H1 (cell line): ENCODE data around the gene P2RX1. TPM values are rescaled to one million over a fixed set of nuclear protein-coding genes. Genes with fewer than 3 reads are reported as not detected.
A peak's percentile ranks its signal among the peaks of the same experiment; 100 is the strongest.

Experiments used
- CTCF ChIA-PET: fragments of 300-600 bp; sonication (Branson Sonifier 250); formaldehyde crosslinking; loops from one replicate; lab custom pipeline; 2021; ENCODE audit not compliant: partially characterized antibody; lab: Charles Lee
- POLR2A ChIA-PET: fragments of 300-600 bp; sonication (Branson Sonifier 250); formaldehyde crosslinking; loops from one replicate; lab custom pipeline; 2021; ENCODE audit warnings: inconsistent platforms; ENCODE audit not compliant: partially characterized antibody; lab: Charles Lee
- DNase-seq, 2 experiments: peaks; one replicate each; pipeline versions ENCODE4 v3.0.0 to v3.0.0-alpha.2; 2010 to 2022; ENCODE audit warnings: low spot score in 2 of 2, low read depth in 1 of 2, mixed read lengths in 1 of 2
- FAIRE-seq: peaks from 2 replicates; lab custom pipeline; 2011; peaks lifted over from hg19 to GRCh38; lab: Jason Lieb, UNC
- H2AFZ ChIP-seq: 2 replicates; pipeline ENCODE4 v1.8.1; 2012; ENCODE audit warnings: low read length, inconsistent platforms
- H2AK5ac ChIP-seq: 2 replicates; pipeline ENCODE4 v1.6.1; 2013; ENCODE audit warnings: low read depth, low read length
- H2BK120ac ChIP-seq: replicated peaks from 2 replicates; pipeline ENCODE3; 2013; ENCODE audit warnings: low read depth, low read length, inconsistent platforms
- H2BK12ac ChIP-seq: 2 replicates; pipeline ENCODE4 v1.6.1; 2013; ENCODE audit warnings: low read depth, low read length
- H2BK15ac ChIP-seq: 2 replicates; pipeline ENCODE4 v1.6.1; 2013; ENCODE audit warnings: low read length
- H2BK20ac ChIP-seq: 2 replicates; pipeline ENCODE4 v1.6.1; 2013; ENCODE audit warnings: low read length
- H2BK5ac ChIP-seq: 2 replicates; pipeline ENCODE4 v1.6.1; 2013; ENCODE audit warnings: low read depth, low read length
- H3K14ac ChIP-seq: 2 replicates; pipeline ENCODE4 v1.6.1; 2013; ENCODE audit warnings: inconsistent platforms; ENCODE audit not compliant: insufficient read length
- H3K18ac ChIP-seq: 2 replicates; pipeline ENCODE4 v1.6.1; 2013; ENCODE audit warnings: low read length; ENCODE audit errors: extremely low read depth
- H3K23ac ChIP-seq: 2 replicates; pipeline ENCODE4 v1.6.1; 2013; ENCODE audit warnings: inconsistent platforms; ENCODE audit not compliant: insufficient read length
- H3K23me2 ChIP-seq: 2 replicates; pipeline ENCODE4 v1.6.1; 2013; ENCODE audit warnings: low read depth, low read length
- H3K27ac ChIP-seq: 2 replicates; pipeline ENCODE4 v1.6.1; 2011; ENCODE audit warnings: low read depth, low read length, inconsistent platforms
- H3K27me3 ChIP-seq, 4 experiments: replicated peaks in 1 of 4; 1 replicate in 1 of 4; 2 replicates in 3 of 4; pipeline versions ENCODE4 v1.6.1 to v1.8.1; 2011 to 2013; ENCODE audit warnings: low read length in 3 of 4, mild to moderate bottlenecking in 3 of 4, inconsistent platforms in 2 of 4, mixed read lengths in 2 of 4, moderate library complexity in 1 of 4; ENCODE audit not compliant: control insufficient read depth in 3 of 4, insufficient read depth in 3 of 4; ENCODE audit errors: extremely low read depth in 1 of 4
- H3K36me3 ChIP-seq, 4 experiments: 2 replicates each; pipeline versions ENCODE4 v1.6.1 to v1.8.1; 2011 to 2013; ENCODE audit warnings: mild to moderate bottlenecking in 4 of 4, low read length in 3 of 4, moderate library complexity in 2 of 4, control low read depth in 1 of 4, inconsistent platforms in 1 of 4; ENCODE audit not compliant: insufficient read depth in 4 of 4, control insufficient read depth in 2 of 4
- H3K4ac ChIP-seq: replicated peaks from 2 replicates; pipeline ENCODE3; 2013; ENCODE audit warnings: low read length, low read depth, mixed read lengths, inconsistent platforms; ENCODE audit not compliant: insufficient read length
- H3K4me1 ChIP-seq, 4 experiments: replicated peaks in 1 of 4; 1 replicate in 1 of 4; 2 replicates in 3 of 4; pipeline versions ENCODE4 v1.6.1 to v1.8.1; 2011 to 2013; ENCODE audit warnings: low read length in 3 of 4, inconsistent platforms in 2 of 4, mixed read lengths in 1 of 4; ENCODE audit not compliant: insufficient read depth in 4 of 4, control insufficient read depth in 3 of 4
- H3K4me2 ChIP-seq, 2 experiments: 2 replicates each; pipeline versions ENCODE4 v1.6.1 to v1.8.1; 2011 to 2013; ENCODE audit warnings: low read depth in 2 of 2, low read length in 2 of 2, control low read depth in 1 of 2, inconsistent platforms in 1 of 2, mild to moderate bottlenecking in 1 of 2; ENCODE audit not compliant: insufficient read depth in 1 of 2
- H3K4me3 ChIP-seq, 4 experiments: fragments of 200-600, 300-600 bp in 1 of 4; sonication (generic), shearing (Covaris generic), sonication (Bioruptor Twin) in 1 of 4; 2 replicates each; pipeline versions ENCODE4 v1.5.1 to v1.8.1; 2011 to 2016; ENCODE audit warnings: low read length in 4 of 4, low read depth in 3 of 4, control low read depth in 2 of 4, inconsistent platforms in 2 of 4, mild to moderate bottlenecking in 2 of 4, mixed read lengths in 1 of 4, moderate library complexity in 1 of 4; ENCODE audit not compliant: insufficient read depth in 2 of 4; ENCODE audit errors: extremely low read depth in 1 of 4
- H3K56ac ChIP-seq: replicated peaks from 2 replicates; pipeline ENCODE3; 2013; ENCODE audit warnings: low read depth, mild to moderate bottlenecking, mixed read lengths, low read length, inconsistent platforms; ENCODE audit not compliant: insufficient read length
- H3K79me1 ChIP-seq: 2 replicates; pipeline ENCODE4 v1.6.1; 2013; ENCODE audit warnings: low read depth, low read length, control low read depth
- H3K79me2 ChIP-seq, 2 experiments: 2 replicates each; pipeline versions ENCODE4 v1.6.1 to v1.8.1; 2012 to 2013; ENCODE audit warnings: low read length in 2 of 2, mild to moderate bottlenecking in 2 of 2, inconsistent platforms in 1 of 2; ENCODE audit not compliant: insufficient read depth in 2 of 2, control insufficient read depth in 1 of 2
- H3K9ac ChIP-seq, 4 experiments: replicated peaks in 1 of 4; 1 replicate in 1 of 4; 2 replicates in 3 of 4; pipeline versions ENCODE4 v1.6.1 to v1.8.1; 2011 to 2013; ENCODE audit warnings: low read depth in 3 of 4, low read length in 3 of 4, control low read depth in 2 of 4, mild to moderate bottlenecking in 2 of 4, moderate library complexity in 2 of 4, inconsistent platforms in 1 of 4; ENCODE audit errors: extremely low read depth in 1 of 4
- H3K9me3 ChIP-seq, 2 experiments: 2 replicates each; pipeline versions ENCODE4 v1.6.1 to v1.8.1; 2012 to 2013; ENCODE audit warnings: mild to moderate bottlenecking in 2 of 2, moderate library complexity in 2 of 2, control low read depth in 1 of 2, inconsistent platforms in 1 of 2, low read depth in 1 of 2, low read length in 1 of 2, mixed read lengths in 1 of 2; ENCODE audit not compliant: insufficient read depth in 2 of 2
- H4K20me1 ChIP-seq, 2 experiments: replicated peaks in 1 of 2; 2 replicates each; pipeline versions ENCODE3 to v1.8.1; 2011 to 2013; ENCODE audit warnings: inconsistent platforms in 2 of 2, low read length in 2 of 2, mild to moderate bottlenecking in 1 of 2; ENCODE audit not compliant: insufficient read depth in 2 of 2, control insufficient read depth in 1 of 2
- H4K5ac ChIP-seq: 2 replicates; pipeline ENCODE4 v1.6.1; 2013; ENCODE audit warnings: low read length, low read depth, mixed read lengths, inconsistent platforms; ENCODE audit not compliant: insufficient read length
- H4K8ac ChIP-seq: 2 replicates; pipeline ENCODE4 v1.8.0; 2013; ENCODE audit warnings: mild to moderate bottlenecking, moderate library complexity, low read length, inconsistent platforms; ENCODE audit not compliant: insufficient read depth; ENCODE audit errors: extremely low read depth
- H4K91ac ChIP-seq: replicated peaks from 2 replicates; pipeline ENCODE3; 2013; ENCODE audit warnings: low read length, mixed read lengths, inconsistent platforms; ENCODE audit not compliant: insufficient read length
- BCL11A ChIP-seq, 2 experiments: IDR thresholded peaks; one replicate each; pipeline ENCODE4 v1.6.1; 2011; ENCODE audit warnings: low read depth in 2 of 2, low read length in 2 of 2, mild to moderate bottlenecking in 2 of 2
- CHD2 ChIP-seq: IDR thresholded peaks from 2 replicates; pipeline ENCODE4 v1.6.1; 2012; ENCODE audit warnings: low read length, improper control_type of control experiment
- RAD21 ChIP-seq, 2 experiments: IDR thresholded peaks in 1 of 2; conservative IDR thresholded peaks in 1 of 2; 2 replicates each; pipeline ENCODE4 v1.6.1; 2011; ENCODE audit warnings: low read depth in 2 of 2, low read length in 2 of 2, improper control_type of control experiment in 1 of 2, inconsistent platforms in 1 of 2, mild to moderate bottlenecking in 1 of 2, moderate library complexity in 1 of 2
- SP1 ChIP-seq: IDR thresholded peaks from 2 replicates; pipeline ENCODE4 v1.6.1; 2011; ENCODE audit warnings: low read depth, low read length
- SP2 ChIP-seq: IDR thresholded peaks from 2 replicates; pipeline ENCODE4 v1.6.1; 2012; ENCODE audit warnings: mild to moderate bottlenecking, low read length, inconsistent platforms
- WGBS, 2 experiments: shearing (Covaris generic) in 1 of 2; methylation state at CpG; one replicate each; pipeline versions ENCODE4 v1.1.6 to v1.1.7; 2013 to 2015; ENCODE audit warnings: low lambda C conversion rate in 2 of 2, mixed read lengths in 2 of 2, inconsistent platforms in 1 of 2, low coverage in 1 of 2, missing lambda C conversion rate in 1 of 2; ENCODE audit not compliant: insufficient replicate concordance in 2 of 2, insufficient coverage in 1 of 2, insufficient read length in 1 of 2; ENCODE audit errors: extremely low coverage in 1 of 2, missing lambda C conversion rate in 1 of 2; 5-methylcytosine and 5-hydroxymethylcytosine counted together
- polyA plus RNA-seq, 7 experiments: library from polyadenylated mRNA; depleted of rRNA in 3 of 7; stranded (reverse) in 5 of 7; unstranded in 2 of 7; fragments of >200 nt in 5 of 7; fragments of 200-250 nt in 2 of 7; gene quantifications; 1 replicate in 5 of 7; 2 replicates in 1 of 7; 4 replicates in 1 of 7; pipeline versions ENCODE4 v1.2.1 to v1.2.3, GENCODE V29; 2011 to 2013; ENCODE audit warnings: missing spikeins in 2 of 7, mixed read lengths in 2 of 7
- total RNA-seq: library from RNA; stranded (reverse); fragmentation: NEBNext Ultra II Directional; extraction: Animal tissue kit (Norgen Biotek cat#: 25700); gene quantifications from 2 replicates; pipeline ENCODE4 v1.2.1, GENCODE V29; 2021

Gene P2RX1
- total and polyA plus RNA-seq, 2 of the 8 experiments (the other 6 are each of a cell fraction or from before 2014, with no cell fraction given): 0.45 to 1.1 TPM

- no peak overlapping the region for H2BK20ac ChIP-seq
- no peak for DNase-seq
- H2BK5ac ChIP-seq: no peak overlapping the region
- no peaks in the 10 kb centered on the region for H3K27me3 ChIP-seq
- H4K91ac ChIP-seq: no peak overlapping the region
- H3K4ac ChIP-seq: no peak overlapping the region
- H3K18ac ChIP-seq: no peak overlapping the region
- H3K4me3 ChIP-seq: no peak overlapping the region
- no peak overlapping the region for H4K8ac ChIP-seq
- H3K23me2 ChIP-seq: no peaks in the 10 kb centered on the region
- TF ChIP-seq SP1 (peak; percentile 78), CHD2 (peak; percentile 44; the same call in 1 of the 2 replicates), RAD21 (IDR thresholded peaks at IDR 0.05 in 1 of 2, conservative IDR thresholded peaks at IDR 0.05 in 1 of 2; ENCODE audit: low read depth in 2 of 2, low read length in 2 of 2) (no peak), SP2 (peak; percentile 10; the same call in 1 of the 2 replicates), BCL11A (IDR thresholded peaks at IDR 0.05; ENCODE audit: low read depth in 2 of 2, low read length in 2 of 2) (no peak)
- no peak overlapping the region for H2AFZ ChIP-seq
- no peak overlapping the region for H2AK5ac ChIP-seq
- no peak overlapping the region for H2BK15ac ChIP-seq
- no peaks in the 10 kb centered on the region for H3K9me3 ChIP-seq
- H3K79me1 ChIP-seq: no peaks in the 10 kb centered on the region
- H3K4me1 ChIP-seq: peaks cover 0 to 8% (median 3%) of the 10 kb centered on the region in 4 experiments; a peak in 3 of 7 replicates
- H3K4me2 ChIP-seq: no peak overlapping the region
- H3K14ac ChIP-seq: no peak overlapping the region
- no peak overlapping the region for H2BK12ac ChIP-seq
- no peak overlapping the region for H3K23ac ChIP-seq
- H3K9ac ChIP-seq: no peak overlapping the region
- H3K27ac ChIP-seq: no peak overlapping the region
- no peaks in the 10 kb centered on the region for H4K20me1 ChIP-seq
- 86% methylated on average over 15 of the region's 30 CpGs; no CpG with 5 or more reads in 1 of the 2 experiments for WGBS, 2 experiments
- H4K5ac ChIP-seq: no peak overlapping the region
- FAIRE-seq: no peak
- H3K56ac ChIP-seq: no peak overlapping the region
- CTCF ChIA-PET: interaction anchor here (0.6 to 7.4 kb wide), 8 partner anchors 13 to 166 kb away, joined by 3 to 96 read pairs (median 4); no protein-coding TSS in a partner anchor
- no peak overlapping the region for H2BK120ac ChIP-seq
- 0 out of 8 replicates have a peak, but pooled peaks cover 0 to 2% (median 0%) of the 10 kb centered on the region in 4 experiments for H3K36me3 ChIP-seq
- POLR2A ChIA-PET: interaction anchor here (0.6 to 1.0 kb wide), 2 partner anchors 22 to 25 kb away, joined by 3 read pairs; no protein-coding TSS in a partner anchor
- H3K79me2 ChIP-seq: no peaks in the 10 kb centered on the region
These were observed 4.8 kb downstream of the P2RX1 start for GRCh38 chr17:3911271-3912053.
